ENCODE data around the gene DACH1. TPM values are rescaled to one million over a fixed set of nuclear protein-coding genes. Genes with fewer than 3 reads are reported as not detected.

Gene DACH1
- total and polyA plus RNA-seq, 2 of the 8 experiments (the other 6 are each of a cell fraction or from before 2014, with no cell fraction given), result 0.12 to 0.67 TPM

- H3K79me2 ChIP-seq (ENCODE audit: control insufficient read depth in 1 of 2, insufficient read depth in 2 of 2, low read length in 2 of 2), result no peaks in the 10 kb centered on the region
- ChIA-PET CTCF (ENCODE audit: partially characterized antibody) (no interaction called here), POLR2A (ENCODE audit: partially characterized antibody) (no interaction called here)
- H3K27ac ChIP-seq (ENCODE audit: low read depth, low read length), result no peak overlapping the region
- DNase-seq (ENCODE audit: low read depth in 1 of 2, low spot score in 2 of 2) (no peak), FAIRE-seq (no peak)
- no peak overlapping the region; the same call in 1 of the 2 replicates for H3K18ac ChIP-seq (ENCODE audit: extremely low read depth, low read length)
- H3K14ac ChIP-seq (ENCODE audit: insufficient read length), result no peak overlapping the region
- no peak overlapping the region for H2AFZ ChIP-seq (ENCODE audit: low read length)
- no peak overlapping the region for H4K5ac ChIP-seq (ENCODE audit: insufficient read length, low read depth, low read length)
- no peak overlapping the region for H2AK5ac ChIP-seq (ENCODE audit: low read depth, low read length)
- WGBS, 2 experiments (ENCODE audit: extremely low coverage in 1 of 2, insufficient coverage in 1 of 2, insufficient read length in 1 of 2, insufficient replicate concordance in 2 of 2, low coverage in 1 of 2, low lambda C conversion rate in 2 of 2, missing lambda C conversion rate in 1 of 2), result 92% methylated on average over 2 of the region's 2 CpGs; no CpG with 5 or more reads in 1 of the 2 experiments
- no peak overlapping the region for H2BK12ac ChIP-seq (ENCODE audit: low read depth, low read length)
- no peaks in the 10 kb centered on the region for H3K4me1 ChIP-seq (replicated peaks in 1 of 4; ENCODE audit: control insufficient read depth in 3 of 4, insufficient read depth in 4 of 4, low read length in 3 of 4)
- H4K91ac ChIP-seq (replicated peaks; ENCODE audit: insufficient read length, low read length), result no peak overlapping the region
- 0 out of 2 replicates have a peak, but pooled peaks have one; percentile 52 for TF ChIP-seq BACH1 (IDR thresholded peaks at IDR 0.05; ENCODE audit: low read length)
- no peak for TF ChIP-seq CREB1 (IDR thresholded peaks at IDR 0.05)
- TF ChIP-seq POLR2A (IDR thresholded peaks at IDR 0.05; ENCODE audit: control extremely low read depth in 1 of 2, low read depth in 2 of 2, low read length in 2 of 2), result no peak
- peak; percentile 40; the same call in 1 of the 2 replicates for TF ChIP-seq MAFK (IDR thresholded peaks at IDR 0.05; ENCODE audit: low read depth, low read length)
- no peak overlapping the region for H3K4me2 ChIP-seq (ENCODE audit: insufficient read depth in 1 of 2, low read depth in 2 of 2, low read length in 2 of 2)
- no peaks in the 10 kb centered on the region for H3K23me2 ChIP-seq (ENCODE audit: low read depth, low read length)
- no peak overlapping the region for H2BK15ac ChIP-seq (ENCODE audit: low read length)
- no peak overlapping the region for H2BK120ac ChIP-seq (replicated peaks; ENCODE audit: low read depth, low read length)
- H3K56ac ChIP-seq (replicated peaks; ENCODE audit: insufficient read length, low read depth, low read length), result no peak overlapping the region
- no peak overlapping the region for H3K4ac ChIP-seq (replicated peaks; ENCODE audit: insufficient read length, low read depth, low read length)
- H4K8ac ChIP-seq (ENCODE audit: extremely low read depth, insufficient read depth, low read length), result no peak overlapping the region
- H3K9me3 ChIP-seq (ENCODE audit: insufficient read depth in 2 of 2, low read depth in 1 of 2, low read length in 1 of 2), result no peaks in the 10 kb centered on the region
- no peaks in the 10 kb centered on the region for H3K27me3 ChIP-seq (replicated peaks in 1 of 4; ENCODE audit: control insufficient read depth in 3 of 4, extremely low read depth in 1 of 4, insufficient read depth in 3 of 4, low read length in 3 of 4)
- H3K79me1 ChIP-seq (ENCODE audit: low read depth, low read length), result no peaks in the 10 kb centered on the region
- H3K23ac ChIP-seq (ENCODE audit: insufficient read length), result no peak overlapping the region
- no peak overlapping the region for H2BK20ac ChIP-seq (ENCODE audit: low read length)
- H4K20me1 ChIP-seq (replicated peaks in 1 of 2; ENCODE audit: control insufficient read depth in 1 of 2, insufficient read depth in 2 of 2, low read length in 2 of 2), result no peaks in the 10 kb centered on the region
- H3K9ac ChIP-seq (replicated peaks in 1 of 4; ENCODE audit: extremely low read depth in 1 of 4, low read depth in 3 of 4, low read length in 3 of 4), result no peak overlapping the region
- H3K4me3 ChIP-seq (ENCODE audit: extremely low read depth in 1 of 4, insufficient read depth in 2 of 4, low read depth in 3 of 4, low read length in 4 of 4), result no peak overlapping the region
- H3K36me3 ChIP-seq (ENCODE audit: control insufficient read depth in 2 of 4, insufficient read depth in 4 of 4, low read length in 3 of 4), result no peaks in the 10 kb centered on the region
- no peak overlapping the region for H2BK5ac ChIP-seq (ENCODE audit: low read depth, low read length)
These were observed 28.2 kb downstream of the DACH1 start for GRCh38 chr13:71838842-71839241.

Measured in H1 (cell line).